ENCODE measurements around the gene CLDN2.

DNA sequence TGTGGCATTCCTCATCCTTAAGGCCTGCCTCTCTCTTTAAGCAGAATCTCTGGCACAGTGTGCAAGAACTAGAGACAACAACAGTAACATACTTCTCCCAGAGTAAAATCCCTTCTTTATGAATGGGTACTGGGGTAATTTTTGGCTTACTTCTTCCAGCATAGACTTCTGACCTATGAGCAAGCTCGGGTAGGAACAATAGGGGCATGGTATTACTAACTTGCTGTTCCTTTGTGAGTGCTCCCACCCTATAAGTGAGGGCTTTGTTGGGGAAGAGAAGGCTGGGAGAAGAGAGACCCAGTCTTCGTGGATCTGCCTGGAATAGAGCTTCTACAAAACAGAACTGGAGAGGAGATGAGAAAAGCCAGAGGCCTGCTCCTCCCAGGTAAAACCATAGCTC, 30.2 kb downstream of the CLDN2 start:
- TF ChIP-seq, protein P1, sequence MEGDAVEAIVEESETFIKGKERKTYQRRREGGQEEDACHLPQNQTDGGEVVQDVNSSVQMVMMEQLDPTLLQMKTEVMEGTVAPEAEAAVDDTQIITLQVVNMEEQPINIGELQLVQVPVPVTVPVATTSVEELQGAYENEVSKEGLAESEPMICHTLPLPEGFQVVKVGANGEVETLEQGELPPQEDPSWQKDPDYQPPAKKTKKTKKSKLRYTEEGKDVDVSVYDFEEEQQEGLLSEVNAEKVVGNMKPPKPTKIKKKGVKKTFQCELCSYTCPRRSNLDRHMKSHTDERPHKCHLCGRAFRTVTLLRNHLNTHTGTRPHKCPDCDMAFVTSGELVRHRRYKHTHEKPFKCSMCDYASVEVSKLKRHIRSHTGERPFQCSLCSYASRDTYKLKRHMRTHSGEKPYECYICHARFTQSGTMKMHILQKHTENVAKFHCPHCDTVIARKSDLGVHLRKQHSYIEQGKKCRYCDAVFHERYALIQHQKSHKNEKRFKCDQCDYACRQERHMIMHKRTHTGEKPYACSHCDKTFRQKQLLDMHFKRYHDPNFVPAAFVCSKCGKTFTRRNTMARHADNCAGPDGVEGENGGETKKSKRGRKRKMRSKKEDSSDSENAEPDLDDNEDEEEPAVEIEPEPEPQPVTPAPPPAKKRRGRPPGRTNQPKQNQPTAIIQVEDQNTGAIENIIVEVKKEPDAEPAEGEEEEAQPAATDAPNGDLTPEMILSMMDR (IDR thresholded peaks at IDR 0.05) = no peak
- TF ChIP-seq ZFX (IDR thresholded peaks at IDR 0.05; ENCODE audit: borderline replicate concordance) = no peak

Measured in 22Rv1 (cell line).